Measurements from ENCODE around the gene CCL8.

CCL8 gene

GRCh38 chr17:34368196-34368945, 49.1 kb downstream of the CCL8 start:
- no peak for DNase-seq

GRCh38 chr17:34368946-34369500, 49.8 kb downstream of the CCL8 start:
- DNase-seq, result no peak

- no peak for DNase-seq
Observed at GRCh38 chr17:34369571-34369970, 50.3 kb downstream of the CCL8 start.

GRCh38 chr17:34370376-34370996, 51.3 kb downstream of the CCL8 start:
- no peak for DNase-seq

GRCh38 chr17:34370997-34371395, 51.8 kb downstream of the CCL8 start:
- DNase-seq, result no peak

Data from C1 segment of cervical spinal cord (tissue), 14 donors.